Liver (tissue), 3 donors: ENCODE data around the gene KNDC1.

Experiments
- EGR1 ChIP-seq, 2 donors: IDR thresholded peaks; 2 replicates each; pipeline ENCODE4 v1.6.1; 2016 to 2018; ENCODE audit warnings: antibody characterized with exemption in 2 of 2, low read depth in 2 of 2
- FOXA1 ChIP-seq: IDR thresholded peaks from 2 replicates; pipeline ENCODE4 v1.6.1; 2016; ENCODE audit warnings: antibody characterized with exemption
- HNF4A ChIP-seq, 2 donors: conservative IDR thresholded peaks; 2 replicates each; pipeline ENCODE4 v1.6.1; 2016; ENCODE audit warnings: antibody characterized with exemption in 2 of 2, mild to moderate bottlenecking in 2 of 2
- HNF4G ChIP-seq: IDR thresholded peaks from 2 replicates; pipeline ENCODE4 v1.6.1; 2016; ENCODE audit warnings: antibody characterized with exemption
- RAD21 ChIP-seq, 2 donors: IDR thresholded peaks; 2 replicates each; pipeline ENCODE4 v1.6.1; 2016; ENCODE audit warnings: antibody characterized with exemption in 2 of 2, mild to moderate bottlenecking in 2 of 2
- REST ChIP-seq: IDR thresholded peaks from 2 replicates; pipeline ENCODE4 v1.6.1; 2016; ENCODE audit warnings: antibody characterized with exemption, mild to moderate bottlenecking
- RXRA ChIP-seq, 2 donors: IDR thresholded peaks; 2 replicates each; pipeline ENCODE4 v1.6.1; 2017 to 2018; ENCODE audit warnings: antibody characterized with exemption in 2 of 2, mild to moderate bottlenecking in 1 of 2
- SP1 ChIP-seq: IDR thresholded peaks from 2 replicates; pipeline ENCODE4 v1.6.1; 2018; ENCODE audit warnings: antibody characterized with exemption, mild to moderate bottlenecking
- TAF1 ChIP-seq: conservative IDR thresholded peaks from 2 replicates; pipeline ENCODE4 v1.6.1; 2016; ENCODE audit warnings: antibody characterized with exemption, mild to moderate bottlenecking
- YY1 ChIP-seq: IDR thresholded peaks from 2 replicates; pipeline ENCODE4 v1.6.1; 2016; ENCODE audit warnings: antibody characterized with exemption, mild to moderate bottlenecking
- TF ChIP-seq, protein P1 (sequence below): fragments of 150-350 bp; IDR thresholded peaks from 2 replicates; pipeline ENCODE4 v1.5.1; 2017; ENCODE audit warnings: improper control_type of control experiment, low read depth, low read length; ENCODE audit not compliant: missing input control
- TF ChIP-seq, protein P2 (sequence below): IDR thresholded peaks from 2 replicates; pipeline ENCODE4 v1.6.1; 2016; ENCODE audit warnings: antibody characterized with exemption
- TF ChIP-seq, protein P3 (sequence below): IDR thresholded peaks from 2 replicates; pipeline ENCODE4 v1.6.1; 2016; ENCODE audit warnings: antibody characterized with exemption
- TF ChIP-seq, protein P4 (sequence below): IDR thresholded peaks from 2 replicates; pipeline ENCODE4 v1.6.1; 2016; ENCODE audit warnings: antibody characterized with exemption
- donor health status: healthy.
- donor health status: healthy.

DNA sequence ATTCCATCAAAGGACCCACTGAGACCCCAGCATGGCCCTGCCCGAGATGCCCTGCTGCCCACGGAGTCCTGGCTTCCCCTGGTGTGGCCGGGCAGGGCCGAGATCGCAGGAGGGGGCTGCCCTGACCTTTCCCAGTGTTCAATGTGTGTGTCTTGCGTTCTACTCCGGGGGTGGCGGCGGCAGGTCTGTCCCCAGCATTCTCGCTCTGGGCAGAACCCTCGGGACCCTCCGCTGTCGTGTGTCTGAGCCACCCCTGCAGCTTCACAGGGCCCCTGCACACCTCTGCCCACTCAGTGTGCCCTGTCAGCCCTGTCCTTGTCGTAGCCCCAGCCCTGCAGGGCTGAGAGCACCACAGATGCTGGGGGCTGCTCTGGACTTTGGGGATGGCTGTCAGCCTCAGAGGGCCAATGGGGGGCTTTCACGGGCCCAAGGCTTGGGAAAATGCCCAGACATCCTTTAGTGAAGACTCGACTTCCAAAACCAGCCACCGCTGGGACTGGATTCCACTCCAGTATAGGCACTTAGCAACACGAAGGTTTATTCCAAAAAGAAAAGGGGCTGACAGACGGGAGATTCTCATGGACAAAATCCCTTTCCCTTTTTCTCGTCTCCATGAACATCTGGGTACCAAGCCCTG, 30.0 kb upstream of the KNDC1 start:
- TF ChIP-seq, protein P1, sequence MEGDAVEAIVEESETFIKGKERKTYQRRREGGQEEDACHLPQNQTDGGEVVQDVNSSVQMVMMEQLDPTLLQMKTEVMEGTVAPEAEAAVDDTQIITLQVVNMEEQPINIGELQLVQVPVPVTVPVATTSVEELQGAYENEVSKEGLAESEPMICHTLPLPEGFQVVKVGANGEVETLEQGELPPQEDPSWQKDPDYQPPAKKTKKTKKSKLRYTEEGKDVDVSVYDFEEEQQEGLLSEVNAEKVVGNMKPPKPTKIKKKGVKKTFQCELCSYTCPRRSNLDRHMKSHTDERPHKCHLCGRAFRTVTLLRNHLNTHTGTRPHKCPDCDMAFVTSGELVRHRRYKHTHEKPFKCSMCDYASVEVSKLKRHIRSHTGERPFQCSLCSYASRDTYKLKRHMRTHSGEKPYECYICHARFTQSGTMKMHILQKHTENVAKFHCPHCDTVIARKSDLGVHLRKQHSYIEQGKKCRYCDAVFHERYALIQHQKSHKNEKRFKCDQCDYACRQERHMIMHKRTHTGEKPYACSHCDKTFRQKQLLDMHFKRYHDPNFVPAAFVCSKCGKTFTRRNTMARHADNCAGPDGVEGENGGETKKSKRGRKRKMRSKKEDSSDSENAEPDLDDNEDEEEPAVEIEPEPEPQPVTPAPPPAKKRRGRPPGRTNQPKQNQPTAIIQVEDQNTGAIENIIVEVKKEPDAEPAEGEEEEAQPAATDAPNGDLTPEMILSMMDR: no peak
- no peak for TF ChIP-seq YY1
- TF ChIP-seq REST: no peak
- no peak for TF ChIP-seq SP1
- TF ChIP-seq RXRA (IDR thresholded peaks at IDR 0.05): no peak
- no peak for TF ChIP-seq RAD21 (IDR thresholded peaks at IDR 0.05)
- no peak for TF ChIP-seq EGR1 (IDR thresholded peaks at IDR 0.05; ENCODE audit: low read depth in 2 of 2)
- TF ChIP-seq, protein P2, sequence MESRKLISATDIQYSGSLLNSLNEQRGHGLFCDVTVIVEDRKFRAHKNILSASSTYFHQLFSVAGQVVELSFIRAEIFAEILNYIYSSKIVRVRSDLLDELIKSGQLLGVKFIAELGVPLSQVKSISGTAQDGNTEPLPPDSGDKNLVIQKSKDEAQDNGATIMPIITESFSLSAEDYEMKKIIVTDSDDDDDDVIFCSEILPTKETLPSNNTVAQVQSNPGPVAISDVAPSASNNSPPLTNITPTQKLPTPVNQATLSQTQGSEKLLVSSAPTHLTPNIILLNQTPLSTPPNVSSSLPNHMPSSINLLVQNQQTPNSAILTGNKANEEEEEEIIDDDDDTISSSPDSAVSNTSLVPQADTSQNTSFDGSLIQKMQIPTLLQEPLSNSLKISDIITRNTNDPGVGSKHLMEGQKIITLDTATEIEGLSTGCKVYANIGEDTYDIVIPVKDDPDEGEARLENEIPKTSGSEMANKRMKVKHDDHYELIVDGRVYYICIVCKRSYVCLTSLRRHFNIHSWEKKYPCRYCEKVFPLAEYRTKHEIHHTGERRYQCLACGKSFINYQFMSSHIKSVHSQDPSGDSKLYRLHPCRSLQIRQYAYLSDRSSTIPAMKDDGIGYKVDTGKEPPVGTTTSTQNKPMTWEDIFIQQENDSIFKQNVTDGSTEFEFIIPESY: no peak
- TF ChIP-seq, protein P3, sequence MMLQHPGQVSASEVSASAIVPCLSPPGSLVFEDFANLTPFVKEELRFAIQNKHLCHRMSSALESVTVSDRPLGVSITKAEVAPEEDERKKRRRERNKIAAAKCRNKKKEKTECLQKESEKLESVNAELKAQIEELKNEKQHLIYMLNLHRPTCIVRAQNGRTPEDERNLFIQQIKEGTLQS: no peak
- TF ChIP-seq FOXA1: no peak
- no peak for TF ChIP-seq HNF4A (conservative IDR thresholded peaks at IDR 0.05)
- TF ChIP-seq, protein P4, sequence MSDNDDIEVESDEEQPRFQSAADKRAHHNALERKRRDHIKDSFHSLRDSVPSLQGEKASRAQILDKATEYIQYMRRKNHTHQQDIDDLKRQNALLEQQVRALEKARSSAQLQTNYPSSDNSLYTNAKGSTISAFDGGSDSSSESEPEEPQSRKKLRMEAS: no peak
- no peak for TF ChIP-seq TAF1
- no peak for TF ChIP-seq HNF4G
